Airway epithelial cell (primary cell): Measurements from ENCODE around the gene TCF23. TPM values are rescaled to one million over a fixed set of nuclear protein-coding genes. Genes with fewer than 3 reads are reported as not detected.

Experiments
- total RNA-seq: library from RNA; depleted of rRNA; stranded (reverse); fragments of >200 nt; gene quantifications from 2 replicates; pipeline ENCODE4 v1.2.3, GENCODE V29; 2015

Gene TCF23
- total RNA-seq: not detected in 2 replicates

GRCh38 chr2:27148801-27149439, at the start of gene TCF23:
TCF23 (plus strand) TSS chr2:27149004; CDS start chr2:27149134, 130 bp downstream.

DNA sequence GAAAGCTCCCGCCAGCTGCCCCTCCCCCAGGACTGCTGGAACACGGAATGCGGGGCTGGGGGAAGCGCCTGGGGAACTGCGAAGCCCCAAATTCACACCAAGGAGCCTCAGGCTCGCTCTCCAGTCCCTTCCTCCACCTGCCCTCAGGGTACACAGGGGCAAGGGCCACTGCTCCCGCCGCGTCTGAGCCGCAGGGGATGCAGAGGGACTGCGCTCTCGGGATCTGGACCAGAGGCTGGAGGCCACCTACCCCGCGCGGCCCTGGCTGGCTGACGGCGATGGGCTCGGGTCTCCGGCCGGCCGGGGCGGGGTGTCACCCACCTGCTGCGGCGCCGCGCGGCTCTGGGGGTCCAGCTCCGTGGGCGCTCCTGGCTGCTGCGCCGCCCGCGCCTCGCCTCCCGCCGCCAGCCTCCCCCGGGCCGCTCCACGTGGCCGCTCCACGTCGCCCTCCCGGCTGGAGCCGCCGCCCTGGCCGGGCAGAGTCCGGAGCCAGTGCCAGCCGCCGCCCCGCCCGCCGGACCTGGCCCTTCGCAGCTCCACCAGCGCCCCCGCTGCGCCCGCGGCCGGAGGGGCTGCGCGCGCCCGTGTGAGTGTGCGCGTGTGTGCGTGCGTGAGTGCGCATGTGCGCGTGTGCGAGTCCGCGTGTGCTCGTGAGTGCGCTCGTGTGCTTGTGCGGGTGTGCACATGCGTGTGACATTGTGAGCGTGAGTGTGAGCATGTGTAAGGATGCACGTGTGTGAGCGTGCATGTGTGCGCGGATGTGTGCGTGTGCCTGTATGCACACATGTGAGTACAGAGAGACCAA, 30.1 kb upstream of the TCF23 start, which contains the start of gene CGREF1:
TSS of gene CGREF1 (minus strand) at position 604 of the 805 bp plus-strand sequence. CDS start 14,762 bp downstream, outside the sequence.

GRCh38 chr2:27123302-27124150, 25.3 kb upstream of the TCF23 start, which contains the start of gene ABHD1:
ABHD1 (plus strand) TSS chr2:27123815; CDS start chr2:27123949, 134 bp downstream.

DNA sequence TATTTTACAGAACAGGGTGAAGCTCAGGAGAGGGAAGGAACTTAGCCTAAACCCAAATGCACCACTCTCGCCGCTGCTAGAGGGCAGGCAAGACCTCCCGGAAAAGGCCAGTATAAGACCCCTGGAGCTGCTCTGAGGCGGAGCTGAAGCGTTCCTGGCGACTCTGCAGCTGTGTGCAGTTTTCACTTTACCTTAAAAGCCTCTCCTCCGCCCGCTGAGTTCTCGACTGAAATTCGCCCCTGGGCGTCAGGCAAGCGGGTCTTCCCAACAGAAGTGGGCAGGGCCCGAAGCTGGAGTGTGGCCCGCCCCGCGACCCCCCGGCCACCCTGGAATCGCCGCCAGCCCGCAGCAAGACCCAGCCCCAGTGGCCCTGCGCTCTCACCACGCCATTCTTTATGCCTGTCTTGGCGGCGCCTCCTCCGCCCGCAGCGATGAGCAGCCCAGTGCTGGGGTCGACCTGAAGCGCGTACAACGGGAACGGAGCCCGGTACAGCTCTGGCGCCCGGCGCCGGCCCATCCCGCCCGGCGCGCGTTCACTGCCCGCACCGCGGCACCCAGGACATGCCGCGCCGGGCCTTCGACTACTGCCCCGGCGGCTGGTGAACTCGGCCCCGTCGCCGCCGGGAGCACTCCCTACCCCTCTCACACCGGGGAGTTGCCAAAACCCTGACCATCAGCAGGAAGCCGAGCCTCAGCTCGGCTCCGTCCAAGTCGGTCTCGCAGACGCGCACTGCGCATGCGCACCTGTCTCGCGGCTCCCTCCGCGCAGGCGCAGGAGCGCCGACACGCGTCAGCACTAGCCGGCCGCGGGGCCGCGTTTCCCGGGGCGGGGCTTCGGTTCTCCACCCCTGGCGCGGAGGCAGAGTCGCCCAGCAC, 14.7 kb upstream of the TCF23 start, which contains the start of gene PREB:
TSS of gene PREB (minus strand) at position 732 of the 876 bp plus-strand sequence. CDS start at position 517, 215 bp downstream.

GRCh38 chr2:27139310-27139709, 9.5 kb upstream of the TCF23 start, which contains the start of gene PRR30:
PRR30 (minus strand) TSS chr2:27139410; CDS start chr2:27138329, 1,081 bp downstream.

Other genes starting within 250 kb of the TCF23 start
- gene MAPRE3, start 178.4 kb upstream of the TCF23 start, total RNA-seq: 3.9 and 5.8 TPM in 2 replicates
- 22.2 and 28.2 TPM in 2 replicates for gene TMEM214, start 116.0 kb upstream of the TCF23 start, total RNA-seq
- 19.3 and 23.4 TPM in 2 replicates for gene AGBL5, start 97.3 kb upstream of the TCF23 start, total RNA-seq
- 257 and 386 TPM in 2 replicates for gene OST4, start 77.3 kb upstream of the TCF23 start, total RNA-seq
- 5.8 and 6.1 TPM in 2 replicates for gene EMILIN1, start 70.4 kb upstream of the TCF23 start, total RNA-seq
- 2.2 and 4.6 TPM in 2 replicates for gene KHK, start 62.2 kb upstream of the TCF23 start, total RNA-seq
- 0.70 and 3.2 TPM in 2 replicates for gene CGREF1, start 29.9 kb upstream of the TCF23 start, total RNA-seq
- not detected in 2 replicates for gene ABHD1, start 25.2 kb upstream of the TCF23 start, total RNA-seq
- gene PREB, start 14.4 kb upstream of the TCF23 start, total RNA-seq: 59.9 and 68.1 TPM in 2 replicates
- not detected in 2 replicates for gene PRR30, start 9.6 kb upstream of the TCF23 start, total RNA-seq
- 120 and 148 TPM in 2 replicates for gene ATRAID, start 63.0 kb downstream of the TCF23 start, total RNA-seq
- gene SLC5A6, start 63.3 kb downstream of the TCF23 start, total RNA-seq: 29.6 and 40.1 TPM in 2 replicates
- 43.7 and 51.4 TPM in 2 replicates for gene CAD, start 68.4 kb downstream of the TCF23 start, total RNA-seq
- not detected in 2 replicates for gene SLC30A3, start 114.0 kb downstream of the TCF23 start, total RNA-seq
- gene DNAJC5G, start 126.4 kb downstream of the TCF23 start, total RNA-seq: not detected in 2 replicates
- not detected in 2 replicates for gene TRIM54, start 133.4 kb downstream of the TCF23 start, total RNA-seq
- gene UCN, start 159.4 kb downstream of the TCF23 start, total RNA-seq: 0.49 and 1.7 TPM in 2 replicates
- gene MPV17, start 174.1 kb downstream of the TCF23 start, total RNA-seq: 73.2 and 88.3 TPM in 2 replicates
- gene GTF3C2, start 207.8 kb downstream of the TCF23 start, total RNA-seq: 38.6 and 48.0 TPM in 2 replicates
- gene EIF2B4, start 221.3 kb downstream of the TCF23 start, total RNA-seq: 35.3 and 37.6 TPM in 2 replicates
- 86.1 and 106 TPM in 2 replicates for gene SNX17, start 221.6 kb downstream of the TCF23 start, total RNA-seq
- 9.1 and 11.0 TPM in 2 replicates for gene ZNF513, start 231.7 kb downstream of the TCF23 start, total RNA-seq